Neural crest cell (in vitro differentiated cells): ENCODE measurements around the gene TEAD1. TPM values are rescaled to one million over a fixed set of nuclear protein-coding genes. Genes with fewer than 3 reads are reported as not detected.

ENCODE experiments used
- DNase-seq: peaks from one replicate; pipeline ENCODE4 v3.0.0; 2021; ENCODE audit warnings: low read depth, mixed read lengths, low spot score
- H3K27ac Mint-ChIP-seq: one replicate; pipeline ENCODE4 v1.8.0; 2021; ENCODE audit warnings: mild to moderate bottlenecking, mixed read lengths; ENCODE audit not compliant: unreplicated experiment
- H3K27me3 Mint-ChIP-seq: 2 replicates; pipeline ENCODE4 v1.8.0; 2021; ENCODE audit warnings: low read depth, mild to moderate bottlenecking, mixed read lengths
- H3K36me3 Mint-ChIP-seq: 2 replicates; pipeline ENCODE4 v1.8.0; 2021; ENCODE audit warnings: low read depth, mild to moderate bottlenecking, mixed read lengths
- H3K4me1 Mint-ChIP-seq: 2 replicates; pipeline ENCODE4 v1.8.0; 2021; ENCODE audit warnings: mixed read lengths
- H3K4me3 Mint-ChIP-seq: one replicate; pipeline ENCODE4 v1.8.0; 2021; ENCODE audit warnings: mild to moderate bottlenecking, mixed read lengths
- H3K9me3 Mint-ChIP-seq: 2 replicates; pipeline ENCODE4 v1.8.0; 2021; ENCODE audit warnings: mixed read lengths
- CTCF ChIP-seq: fragments of 200-600 bp; sonication (generic); conservative IDR thresholded peaks from 2 replicates; pipeline ENCODE4 v1.5.0; 2021; ENCODE audit warnings: antibody characterized with exemption, mild to moderate bottlenecking
- total RNA-seq: library from RNA; stranded (reverse); gene quantifications from 2 replicates; pipeline ENCODE4 v1.2.1, GENCODE V29; 2021

The TEAD1 gene
- total RNA-seq, 1 donor from 2014 or later, result 84.1 TPM

GRCh38 chr11:12841946-12842630 is 167.9 kb downstream of the TEAD1 start:
- peak overlapping the region; percentile 82 for H3K4me3 Mint-ChIP-seq
- H3K4me1 Mint-ChIP-seq, result peaks cover 77% of the 10 kb centered on the region
- H3K27me3 Mint-ChIP-seq, result no peaks in the 10 kb centered on the region
- H3K9me3 Mint-ChIP-seq, result peaks cover 6% of the 10 kb centered on the region
- no peak for TF ChIP-seq CTCF
- H3K27ac Mint-ChIP-seq, result peak overlapping the region; percentile 80
- no peak for DNase-seq
- H3K36me3 Mint-ChIP-seq, result no peaks in the 10 kb centered on the region

GRCh38 chr11:12842933-12843636 is 168.9 kb downstream of the TEAD1 start:
- peaks cover 7% of the 10 kb centered on the region for H3K9me3 Mint-ChIP-seq
- H3K27me3 Mint-ChIP-seq, result no peaks in the 10 kb centered on the region
- peaks cover 79% of the 10 kb centered on the region for H3K4me1 Mint-ChIP-seq
- H3K27ac Mint-ChIP-seq, result peak overlapping the region; percentile 83
- DNase-seq, result no peak
- TF ChIP-seq CTCF, result no peak
- H3K4me3 Mint-ChIP-seq, result peak overlapping the region; percentile 82
- no peaks in the 10 kb centered on the region for H3K36me3 Mint-ChIP-seq

GRCh38 chr11:12845163-12845562 is 170.9 kb downstream of the TEAD1 start:
- no peak for DNase-seq
- peak overlapping the region; percentile 84 for H3K4me3 Mint-ChIP-seq

GRCh38 chr11:12845739-12846358 is 171.6 kb downstream of the TEAD1 start:
- peak overlapping the region; percentile 94 for H3K27ac Mint-ChIP-seq
- H3K9me3 Mint-ChIP-seq, result peaks cover 3% of the 10 kb centered on the region
- TF ChIP-seq CTCF, result no peak
- no peaks in the 10 kb centered on the region for H3K27me3 Mint-ChIP-seq
- H3K4me3 Mint-ChIP-seq, result peak overlapping the region; percentile 84
- no peaks in the 10 kb centered on the region for H3K36me3 Mint-ChIP-seq
- H3K4me1 Mint-ChIP-seq, result peaks cover 67% of the 10 kb centered on the region
- peak; percentile 37 for DNase-seq

More at GRCh38 chr11:12845163-12845562, 170.9 kb downstream of the TEAD1 start:
- no peaks in the 10 kb centered on the region for H3K36me3 Mint-ChIP-seq
- no peaks in the 10 kb centered on the region for H3K27me3 Mint-ChIP-seq
- H3K4me1 Mint-ChIP-seq, result peaks cover 73% of the 10 kb centered on the region
- no peak for TF ChIP-seq CTCF
- peaks cover 3% of the 10 kb centered on the region for H3K9me3 Mint-ChIP-seq
- H3K27ac Mint-ChIP-seq, result peak overlapping the region; percentile 94

- peaks cover 62% of the 10 kb centered on the region for H3K4me1 Mint-ChIP-seq
- no peak for DNase-seq
- H3K4me3 Mint-ChIP-seq, result peak overlapping the region; percentile 84
- TF ChIP-seq CTCF, result no peak
- H3K27ac Mint-ChIP-seq, result peak overlapping the region; percentile 30
- H3K36me3 Mint-ChIP-seq, result no peaks in the 10 kb centered on the region
- H3K9me3 Mint-ChIP-seq, result peaks cover 3% of the 10 kb centered on the region
- no peaks in the 10 kb centered on the region for H3K27me3 Mint-ChIP-seq
Observed at GRCh38 chr11:12846786-12847615, 172.8 kb downstream of the TEAD1 start.
